ENCODE data around the gene MAD1L1. TPM values are rescaled to one million over a fixed set of nuclear protein-coding genes. Genes with fewer than 3 reads are reported as not detected.
"Not testable (repeated sequence)": the region's sequence is repeated elsewhere in the genome, so short reads cannot be mapped to it uniquely, and the experiment has no call there.

Gene MAD1L1
- total RNA-seq, 2 donors from 2014 or later = 59.1 to 61.4 TPM

DNA sequence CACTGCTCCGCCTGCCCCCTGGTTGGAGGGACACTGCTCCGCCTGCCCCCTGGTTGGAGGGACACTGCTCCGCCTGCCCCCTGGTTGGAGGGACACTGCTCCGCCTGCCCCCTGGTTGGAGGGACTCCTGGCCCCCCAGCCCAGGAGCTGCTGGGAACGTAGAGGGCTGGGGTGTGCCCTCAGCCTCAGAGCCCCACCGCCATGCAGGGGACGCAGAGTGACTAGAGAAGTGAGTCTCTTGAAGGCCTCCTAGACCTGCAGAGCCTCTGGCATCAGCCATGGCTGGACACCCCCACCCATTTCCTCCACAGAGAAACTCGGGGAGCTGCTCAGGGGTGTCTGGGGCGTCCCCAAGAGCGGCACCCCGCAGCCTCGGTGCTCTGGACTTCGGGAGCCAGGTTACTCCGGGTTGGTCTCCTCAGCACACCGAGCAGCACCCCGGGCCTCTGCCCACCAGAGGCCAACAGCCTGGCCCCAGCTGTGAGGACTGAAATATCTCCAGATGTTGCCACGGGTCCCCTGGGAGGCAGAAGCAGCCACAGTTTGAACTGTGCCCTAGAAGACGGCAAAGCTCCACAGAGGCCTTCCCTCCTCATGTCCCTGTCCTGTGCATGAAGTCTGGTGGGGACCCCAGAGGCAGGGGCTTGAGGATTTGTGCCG is 370.8 kb downstream of the MAD1L1 start:
- Mint-ChIP-seq H3K27ac (no peak overlapping the region), H3K4me1 (peaks cover 8% of the 10 kb centered on the region), H3K9me3 (no peaks in the 10 kb centered on the region), H3K27me3 (ENCODE audit: insufficient read depth) (no peaks in the 10 kb centered on the region), H3K4me3 (no peak overlapping the region), H3K36me3 (ENCODE audit: low read depth) (no peaks in the 10 kb centered on the region)
- H3K27me3 ChIP-seq (ENCODE audit: control insufficient read depth, insufficient read depth, low read length, poor library complexity, severe bottlenecking) = no peaks in the 10 kb centered on the region
- WGBS, 2 experiments (ENCODE audit: insufficient coverage in 1 of 2, insufficient read length in 1 of 2) = 90 to 92% methylated on average over 13 to 17 of the region's 19 CpGs
- no peaks in the 10 kb centered on the region for H3K4me1 ChIP-seq (ENCODE audit: control insufficient read depth, insufficient read depth, low read length)
- no peak overlapping the region for H3K4me3 ChIP-seq (ENCODE audit: low read length)
- no peak for DNase-seq
- H3K9me3 ChIP-seq (ENCODE audit: control insufficient read depth, low read length) = no peaks in the 10 kb centered on the region
- no peaks in the 10 kb centered on the region for H3K36me3 ChIP-seq (ENCODE audit: control insufficient read depth, insufficient read depth, low read length)
- H3K27ac ChIP-seq (ENCODE audit: low read depth, low read length) = no peak overlapping the region
- H3K9ac ChIP-seq (ENCODE audit: extremely low read depth, low read length, poor library complexity, severe bottlenecking) = no peak overlapping the region
- TF ChIP-seq, protein P1, sequence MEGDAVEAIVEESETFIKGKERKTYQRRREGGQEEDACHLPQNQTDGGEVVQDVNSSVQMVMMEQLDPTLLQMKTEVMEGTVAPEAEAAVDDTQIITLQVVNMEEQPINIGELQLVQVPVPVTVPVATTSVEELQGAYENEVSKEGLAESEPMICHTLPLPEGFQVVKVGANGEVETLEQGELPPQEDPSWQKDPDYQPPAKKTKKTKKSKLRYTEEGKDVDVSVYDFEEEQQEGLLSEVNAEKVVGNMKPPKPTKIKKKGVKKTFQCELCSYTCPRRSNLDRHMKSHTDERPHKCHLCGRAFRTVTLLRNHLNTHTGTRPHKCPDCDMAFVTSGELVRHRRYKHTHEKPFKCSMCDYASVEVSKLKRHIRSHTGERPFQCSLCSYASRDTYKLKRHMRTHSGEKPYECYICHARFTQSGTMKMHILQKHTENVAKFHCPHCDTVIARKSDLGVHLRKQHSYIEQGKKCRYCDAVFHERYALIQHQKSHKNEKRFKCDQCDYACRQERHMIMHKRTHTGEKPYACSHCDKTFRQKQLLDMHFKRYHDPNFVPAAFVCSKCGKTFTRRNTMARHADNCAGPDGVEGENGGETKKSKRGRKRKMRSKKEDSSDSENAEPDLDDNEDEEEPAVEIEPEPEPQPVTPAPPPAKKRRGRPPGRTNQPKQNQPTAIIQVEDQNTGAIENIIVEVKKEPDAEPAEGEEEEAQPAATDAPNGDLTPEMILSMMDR (conservative IDR thresholded peaks at IDR 0.05) = no peak

DNA sequence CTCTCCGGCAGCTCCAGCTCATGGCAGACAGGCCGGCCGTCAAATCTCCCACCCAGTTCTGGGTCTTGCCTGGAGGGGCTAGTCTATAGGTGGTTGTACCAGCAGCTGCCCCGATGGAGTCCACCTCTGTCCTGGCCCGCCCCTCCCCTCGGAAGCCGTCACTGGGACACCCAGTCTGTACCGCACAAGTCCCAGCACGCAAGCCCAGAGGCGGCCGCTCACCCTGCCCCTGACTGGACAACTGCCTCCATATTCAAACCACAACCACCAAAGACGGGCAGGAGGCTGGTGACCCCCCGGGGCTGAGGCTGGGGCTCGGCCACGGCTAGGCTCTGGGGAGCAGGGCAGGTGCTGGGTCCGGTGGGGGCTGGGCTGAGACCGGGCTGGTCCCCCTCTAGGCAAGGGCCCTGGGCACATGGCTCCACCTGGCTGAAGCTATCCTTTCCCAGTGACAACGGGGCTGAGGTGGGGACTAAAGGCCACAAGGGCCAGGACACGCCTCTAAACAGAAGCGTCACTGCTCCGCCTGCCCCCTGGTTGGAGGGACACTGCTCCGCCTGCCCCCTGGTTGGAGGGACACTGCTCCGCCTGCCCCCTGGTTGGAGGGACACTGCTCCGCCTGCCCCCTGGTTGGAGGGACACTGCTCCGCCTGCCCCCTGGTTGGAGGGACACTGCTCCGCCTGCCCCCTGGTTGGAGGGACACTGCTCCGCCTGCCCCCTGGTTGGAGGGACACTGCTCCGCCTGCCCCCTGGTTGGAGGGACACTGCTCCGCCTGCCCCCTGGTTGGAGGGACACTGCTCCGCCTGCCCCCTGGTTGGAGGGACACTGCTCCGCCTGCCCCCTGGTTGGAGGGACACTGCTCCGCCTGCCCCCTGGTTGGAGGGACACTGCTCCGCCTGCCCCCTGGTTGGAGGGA is 371.6 kb downstream of the MAD1L1 start:
- not testable (repeated sequence) for H3K27ac Mint-ChIP-seq; H3K9me3 ChIP-seq (ENCODE audit: control insufficient read depth, low read length); H3K27ac ChIP-seq (ENCODE audit: low read depth, low read length); H3K4me1 ChIP-seq (ENCODE audit: control insufficient read depth, insufficient read depth, low read length); H3K4me3 ChIP-seq (ENCODE audit: low read length); H3K27me3 Mint-ChIP-seq (ENCODE audit: insufficient read depth); DNase-seq; H3K27me3 ChIP-seq (ENCODE audit: control insufficient read depth, insufficient read depth, low read length, poor library complexity, severe bottlenecking); H3K36me3 Mint-ChIP-seq (ENCODE audit: low read depth); H3K4me1 Mint-ChIP-seq; H3K9ac ChIP-seq (ENCODE audit: extremely low read depth, low read length, poor library complexity, severe bottlenecking); H3K4me3 Mint-ChIP-seq; H3K9me3 Mint-ChIP-seq; H3K36me3 ChIP-seq (ENCODE audit: control insufficient read depth, insufficient read depth, low read length)
- 82 to 94% methylated on average over 5 to 21 of the region's 33 CpGs for WGBS, 2 experiments (ENCODE audit: insufficient coverage in 1 of 2, insufficient read length in 1 of 2)

DNA sequence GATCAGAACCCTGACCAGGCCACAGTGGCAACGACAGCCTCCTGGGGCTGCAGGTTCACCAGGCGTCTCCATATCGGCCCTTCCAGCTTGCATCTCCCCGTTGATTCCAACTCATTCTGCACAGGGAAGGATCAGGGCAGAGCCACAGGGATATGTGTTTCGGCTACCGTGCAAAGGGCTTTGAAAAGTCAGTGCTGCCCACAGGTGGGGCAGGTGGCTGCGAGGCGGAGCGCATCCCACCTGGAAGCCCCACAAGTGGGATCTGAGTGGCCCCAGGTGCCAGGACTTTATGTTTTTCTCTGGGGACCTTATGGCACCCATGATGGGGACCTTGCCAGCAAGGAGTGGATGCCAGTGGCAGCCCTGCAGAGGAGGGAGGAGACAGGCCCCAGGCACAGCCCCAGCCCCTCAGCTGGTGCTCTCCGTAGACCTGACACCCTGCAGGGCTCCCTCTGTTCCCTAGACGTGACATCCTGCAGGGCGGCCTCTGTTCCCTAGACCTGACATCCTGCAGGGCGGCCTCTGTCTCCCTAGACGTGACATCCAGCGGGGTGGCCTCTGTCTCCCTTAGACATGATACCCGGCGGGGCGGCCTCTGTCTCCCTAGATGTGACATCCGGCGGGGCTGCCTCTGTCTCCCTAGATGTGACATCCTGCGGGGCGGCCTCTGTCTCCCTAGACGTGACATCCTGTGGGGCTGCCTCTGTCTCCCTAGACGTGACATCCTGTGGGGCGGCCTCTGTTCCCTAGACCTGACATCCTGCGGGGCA is 373.3 kb downstream of the MAD1L1 start:
- TF ChIP-seq, protein P1 (conservative IDR thresholded peaks at IDR 0.05) = no peak
- no peaks in the 10 kb centered on the region for H3K36me3 Mint-ChIP-seq (ENCODE audit: low read depth)
- no peak overlapping the region for H3K4me3 Mint-ChIP-seq
- peak; percentile 44 for DNase-seq
- no peaks in the 10 kb centered on the region for H3K27me3 Mint-ChIP-seq (ENCODE audit: insufficient read depth)
- no peaks in the 10 kb centered on the region for H3K27me3 ChIP-seq (ENCODE audit: control insufficient read depth, insufficient read depth, low read length, poor library complexity, severe bottlenecking)
- no peak overlapping the region for H3K9ac ChIP-seq (ENCODE audit: extremely low read depth, low read length, poor library complexity, severe bottlenecking)
- WGBS, 2 experiments (ENCODE audit: insufficient coverage in 1 of 2, insufficient read length in 1 of 2) = 93 to 94% methylated on average over 25 to 26 of the region's 26 CpGs
- H3K27ac ChIP-seq (ENCODE audit: low read depth, low read length) = no peak overlapping the region
- no peaks in the 10 kb centered on the region for H3K9me3 Mint-ChIP-seq
- H3K4me3 ChIP-seq (ENCODE audit: low read length) = no peak overlapping the region
- no peak overlapping the region for H3K27ac Mint-ChIP-seq
- no peaks in the 10 kb centered on the region for H3K4me1 ChIP-seq (ENCODE audit: control insufficient read depth, insufficient read depth, low read length)
- peaks cover 5% of the 10 kb centered on the region for H3K4me1 Mint-ChIP-seq
- no peaks in the 10 kb centered on the region for H3K36me3 ChIP-seq (ENCODE audit: control insufficient read depth, insufficient read depth, low read length)
- no peaks in the 10 kb centered on the region for H3K9me3 ChIP-seq (ENCODE audit: control insufficient read depth, low read length)

Measured in endodermal cell (in vitro differentiated cells).